NT2/D1 (cell line): ENCODE data around the gene CORO7.
"Not testable (repeated sequence)": the region's sequence is repeated elsewhere in the genome, so short reads cannot be mapped to it uniquely, and the experiment has no call there.

Source experiments
- DNase-seq: peaks from one replicate; pipeline ENCODE4 v3.0.0-alpha.2; 2011; ENCODE audit warnings: low read depth, low spot score
- H3K27me3 ChIP-seq: 2 replicates; pipeline ENCODE4 v1.6.0; 2011; ENCODE audit warnings: mild to moderate bottlenecking; ENCODE audit not compliant: insufficient read length, insufficient read depth
- H3K36me3 ChIP-seq: 2 replicates; pipeline ENCODE4 v1.6.1; 2011; ENCODE audit warnings: mild to moderate bottlenecking, low read length, mixed read lengths; ENCODE audit not compliant: insufficient read depth, insufficient read length
- H3K4me1 ChIP-seq: 2 replicates; pipeline ENCODE4 v1.5.1; 2011; ENCODE audit not compliant: insufficient read depth, insufficient read length
- H3K4me3 ChIP-seq: 2 replicates; pipeline ENCODE4 v1.5.1; 2011; ENCODE audit warnings: low read depth; ENCODE audit not compliant: insufficient read length
- H3K9ac ChIP-seq: 2 replicates; pipeline ENCODE4 v1.6.0; 2011; ENCODE audit warnings: low read depth; ENCODE audit not compliant: insufficient read length
- H3K9me3 ChIP-seq: 2 replicates; pipeline ENCODE4 v1.5.1; 2011; ENCODE audit warnings: mild to moderate bottlenecking, low read length; ENCODE audit not compliant: insufficient read depth
- SUZ12 ChIP-seq: IDR thresholded peaks from 2 replicates; pipeline ENCODE4 v1.6.1; 2011; ENCODE audit not compliant: insufficient read length, insufficient read depth; ENCODE audit errors: extremely low read depth
- YY1 ChIP-seq: IDR thresholded peaks from 2 replicates; pipeline ENCODE4 v1.6.1; 2011; ENCODE audit not compliant: insufficient read length, insufficient read depth
- ZNF274 ChIP-seq: IDR thresholded peaks from 2 replicates; pipeline ENCODE4 v1.6.1; 2011; ENCODE audit warnings: mild to moderate bottlenecking, low read depth, low read length

Gene CORO7

GRCh38 chr16:4399001-4399730, 17.2 kb downstream of the CORO7 start:
- Histone ChIP-seq H3K9me3 (no peaks in the 10 kb centered on the region), H3K4me3 (no peak overlapping the region), H3K36me3 (peaks cover 17% of the 10 kb centered on the region), H3K4me1 (peaks cover 9% of the 10 kb centered on the region), H3K27me3 (no peaks in the 10 kb centered on the region), H3K9ac (no peak overlapping the region)
- DNase-seq, result no peak
- TF ChIP-seq SUZ12 (no peak), YY1 (no peak), ZNF274 (no peak)

DNA sequence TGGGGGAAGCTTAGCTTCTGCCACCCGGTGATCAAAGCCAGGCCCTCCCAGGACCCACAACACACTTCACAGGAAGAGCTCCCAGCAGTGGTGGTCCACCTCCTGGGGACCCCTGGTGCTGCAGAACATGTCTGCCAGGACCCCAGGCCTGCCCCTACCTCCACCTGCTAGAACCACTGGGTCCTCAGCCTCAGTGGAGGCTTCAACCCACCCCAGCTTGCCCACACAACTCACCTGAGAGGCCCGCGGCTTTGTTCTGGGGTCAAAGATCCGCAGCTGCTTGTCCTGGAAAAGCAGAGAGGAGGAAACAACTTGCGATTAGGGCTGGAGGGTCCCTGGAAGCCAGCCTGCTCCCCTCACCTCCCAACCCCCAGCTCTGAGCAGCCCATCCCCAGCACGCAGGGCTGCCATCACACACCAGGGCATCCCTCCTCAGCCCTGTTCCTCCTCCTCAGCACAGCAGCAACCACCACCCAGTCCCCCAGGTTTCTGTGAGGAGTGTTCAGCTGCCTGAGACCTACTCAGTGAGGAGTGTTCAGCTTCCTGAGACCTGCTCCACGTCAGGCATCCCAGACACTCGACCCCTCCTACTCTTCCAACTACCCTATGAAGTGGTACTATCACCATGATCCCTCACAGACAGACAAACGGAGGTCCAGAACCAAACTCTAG, 21.2 kb downstream of the CORO7 start:
- DNase-seq, result no peak
- Histone ChIP-seq H3K9ac (peak overlapping the region; percentile 57), H3K36me3 (peaks cover 5% of the 10 kb centered on the region), H3K4me1 (peaks cover 32% of the 10 kb centered on the region), H3K4me3 (no peak overlapping the region), H3K27me3 (no peaks in the 10 kb centered on the region), H3K9me3 (no peaks in the 10 kb centered on the region)
- TF ChIP-seq ZNF274 (no peak), SUZ12 (no peak), YY1 (no peak)

- not testable (repeated sequence) for H3K27me3 ChIP-seq, H3K4me3 ChIP-seq, DNase-seq, H3K9me3 ChIP-seq, H3K9ac ChIP-seq, H3K36me3 ChIP-seq
- H3K4me1 ChIP-seq, result peaks cover 44% of the 10 kb centered on the region
Measured at GRCh38 chr16:4393850-4394249, 22.5 kb downstream of the CORO7 start.

- H3K9ac ChIP-seq, result peak overlapping the region; percentile 7
- H3K4me1 ChIP-seq, result peaks cover 50% of the 10 kb centered on the region
- no peaks in the 10 kb centered on the region for H3K27me3 ChIP-seq
- no peaks in the 10 kb centered on the region for H3K9me3 ChIP-seq
- H3K36me3 ChIP-seq, result peaks cover 5% of the 10 kb centered on the region
- no peak overlapping the region for H3K4me3 ChIP-seq
- no peak for TF ChIP-seq YY1
- no peak for TF ChIP-seq ZNF274
- TF ChIP-seq SUZ12, result no peak
- DNase-seq, result no peak
Measured at GRCh38 chr16:4393240-4393600, 23.2 kb downstream of the CORO7 start.

DNA sequence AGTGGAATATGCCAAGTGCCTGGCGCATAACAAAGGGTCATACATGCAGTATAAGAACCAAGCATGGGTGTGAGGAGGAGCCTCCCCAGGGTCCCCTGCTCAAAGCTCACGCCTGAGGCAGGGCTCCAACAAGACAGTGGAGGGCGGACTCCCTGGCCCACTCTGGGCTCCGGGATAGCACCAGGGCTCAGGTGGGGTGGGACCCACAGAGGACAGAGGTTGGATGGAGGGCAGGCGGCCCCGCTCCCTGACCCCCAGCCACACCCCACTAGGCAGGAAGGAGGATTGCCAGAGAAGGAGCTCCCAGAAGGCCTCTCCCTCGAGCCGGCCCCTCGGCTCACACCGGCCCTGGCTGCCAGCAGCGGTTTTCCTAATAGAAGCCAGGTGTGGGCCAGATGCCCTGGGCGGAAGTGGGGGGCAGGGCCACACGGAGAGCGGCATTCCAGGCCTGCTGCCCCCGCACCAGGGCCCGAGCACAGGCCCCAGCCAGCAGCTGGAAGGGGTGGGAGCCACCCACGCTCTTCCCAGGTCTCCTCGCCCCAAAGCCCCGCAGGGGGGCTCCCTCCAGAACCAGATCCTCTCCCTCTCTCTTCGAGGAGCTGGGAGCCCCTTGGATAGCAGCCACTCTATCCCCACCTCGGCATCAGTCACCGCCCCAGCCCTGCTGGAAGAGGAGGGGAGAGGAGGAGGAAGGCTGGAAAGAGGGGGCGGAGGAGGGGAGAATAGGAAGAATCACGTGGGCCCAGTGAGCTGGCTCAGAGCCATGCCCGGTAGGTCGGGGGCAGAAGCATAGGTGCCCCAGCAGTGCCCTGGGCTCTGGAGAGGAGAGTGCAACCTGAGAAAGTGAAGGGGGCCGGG, 23.8 kb downstream of the CORO7 start:
- TF ChIP-seq SUZ12, result no peak
- TF ChIP-seq YY1, result no peak
- no peak for TF ChIP-seq ZNF274
- Histone ChIP-seq H3K27me3 (no peaks in the 10 kb centered on the region), H3K4me3 (no peak overlapping the region), H3K4me1 (peaks cover 56% of the 10 kb centered on the region), H3K9me3 (no peaks in the 10 kb centered on the region), H3K9ac (peak overlapping the region; percentile 7), H3K36me3 (peaks cover 9% of the 10 kb centered on the region)
- no peak for DNase-seq

- Histone ChIP-seq H3K9ac (peak overlapping the region; percentile 7), H3K27me3 (no peaks in the 10 kb centered on the region), H3K4me3 (no peak overlapping the region), H3K4me1 (peaks cover 63% of the 10 kb centered on the region), H3K36me3 (peaks cover 15% of the 10 kb centered on the region), H3K9me3 (no peaks in the 10 kb centered on the region)
- DNase-seq, result no peak
- no peak for TF ChIP-seq YY1
Measured at GRCh38 chr16:4391631-4392381, 24.6 kb downstream of the CORO7 start.
